Adrenal gland (tissue), 12 donors: ENCODE results near the gene PTGER3. TPM values are rescaled to one million over a fixed set of nuclear protein-coding genes. Genes with fewer than 3 reads are reported as not detected.

Experiments used
- DNase-seq, 7 donors: peaks; one replicate each; pipeline ENCODE4 v3.0.0-alpha.2; 2019 to 2020
- H3K27ac ChIP-seq, 5 donors: fragments of 200-600 bp; sonication (generic) in 4 of 5; 1 replicate in 3 of 5; 2 replicates in 2 of 5; pipeline versions ENCODE4 v1.5.1 to v1.8.0; 2016 to 2020; ENCODE audit warnings: mild to moderate bottlenecking in 1 of 5
- H3K27me3 ChIP-seq: fragments of 200-600 bp; 2 replicates; pipeline ENCODE4 v1.8.0; 2021
- H3K36me3 ChIP-seq, 2 donors: fragments of 200-600 bp; replicated peaks in 1 of 2; 1 replicate in 1 of 2; 2 replicates in 1 of 2; pipeline versions ENCODE4 v1.5.1 to v1.8.0; 2018 to 2022
- H3K4me1 ChIP-seq, 2 donors: fragments of 200-600 bp; replicated peaks in 1 of 2; 1 replicate in 1 of 2; 2 replicates in 1 of 2; pipeline versions ENCODE4 v1.5.1 to v1.8.0; 2018 to 2021
- H3K4me3 ChIP-seq, 4 donors: fragments of 200-600 bp; sonication (generic) in 3 of 4; one replicate each; pipeline ENCODE4 v1.5.1; 2016 to 2018
- H3K9me3 ChIP-seq, 3 donors: fragments of 200-600 bp; sonication (generic) in 1 of 3; replicated peaks in 1 of 3; 1 replicate in 2 of 3; 2 replicates in 1 of 3; pipeline versions ENCODE4 v1.5.1 to v1.8.0; 2016 to 2021
- POLR2A ChIP-seq, 2 donors: fragments of 450-650 bp; IDR thresholded peaks; one replicate each; pipeline ENCODE4 v1.6.1; 2017; ENCODE audit warnings: antibody characterized with exemption in 2 of 2, mild to moderate bottlenecking in 2 of 2, moderate library complexity in 1 of 2
- WGBS, 4 donors: extraction: QIAGEN DNeasy Blood & Tissue Kit in 2 of 4; methylation state at CpG; one replicate each; pipeline versions ENCODE4 v1.1.5 to v1.1.7; 2013 to 2017; 5-methylcytosine and 5-hydroxymethylcytosine counted together
- intact Hi-C, 2 donors: fragments of 100-400 bp; cut with DNase I; formaldehyde crosslinking; loops; one replicate each; pipeline versions ENCODE4 v1.14.1 to v1.15.0; 2022 to 2023
- polyA plus RNA-seq, 3 donors: library from polyadenylated mRNA; stranded (reverse); fragments of 200-250 nt in 2 of 3; fragments of 350-450 nt in 1 of 3; fragmentation: Illumina TruSeq in 1 of 3; extraction: RNeasy Lipid Tissue Mini Kit (QIAGEN cat#74804) in 1 of 3; gene quantifications; one replicate each; pipeline ENCODE4 v1.2.3, GENCODE V29; 2013 to 2014
- total RNA-seq, 9 donors: library from RNA; depleted of rRNA in 4 of 9; stranded (reverse); fragments of >200 nt in 4 of 9; fragments of 120-200 nt in 1 of 9; fragmentation: NEBNext Ultra II Directional in 1 of 9; extraction: Animal tissue kit (Norgen Biotek cat#: 25700) in 1 of 9; gene quantifications; one replicate each; pipeline versions ENCODE4 v1.1.0 to v1.2.4, GENCODE V29; 2013 to 2023
- TF ChIP-seq, protein P1 (sequence below), 6 experiments: fragments of 450-650 bp in 4 of 6; fragments of 200-600 bp in 2 of 6; sonication (generic) in 1 of 6; IDR thresholded peaks; 1 replicate in 5 of 6; 2 replicates in 1 of 6; pipeline versions ENCODE4 v1.5.1 to v1.8.0; 2016 to 2021; ENCODE audit warnings: antibody characterized with exemption in 6 of 6, mild to moderate bottlenecking in 2 of 6, moderate library complexity in 1 of 6
- donor health status: healthy with polysubstance abuse.
- donor health status: Bipolar disorder and iron deficiency.
- donor health status: DM: yes; HTN: yes; CAD: no.
- donor health status: DM: no; HTN: no; CAD: no.
- donor health status: DM: no; HTN: no; CAD: no.
- donor health status: DM: yes; HTN: yes; CAD: no.

PTGER3 gene
- total and polyA plus RNA-seq, 12 donors: 1.1 to 31.4 (median 10.6) TPM

DNA sequence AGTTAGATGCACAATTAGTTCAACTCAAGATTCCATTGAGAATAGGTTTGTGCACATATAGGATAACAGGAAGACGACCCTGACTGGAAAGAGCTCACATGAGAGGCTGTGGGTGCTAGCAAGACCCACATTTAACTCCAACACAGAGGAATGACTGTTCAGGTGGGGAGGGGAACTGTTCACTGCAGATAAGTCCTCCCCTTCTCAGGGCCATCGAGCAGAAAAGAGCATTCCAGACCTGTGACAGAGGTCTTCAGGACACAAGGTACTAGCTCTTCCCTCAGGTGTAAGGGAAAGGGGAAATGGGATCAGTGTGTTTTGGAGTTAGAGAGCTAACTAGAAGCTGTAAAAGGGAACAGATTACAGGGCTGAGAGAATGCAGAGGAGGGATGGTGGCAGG, 8.7 kb downstream of the PTGER3 start:
- no peak for TF ChIP-seq POLR2A (IDR thresholded peaks at IDR 0.05)
- TF ChIP-seq, protein P1, sequence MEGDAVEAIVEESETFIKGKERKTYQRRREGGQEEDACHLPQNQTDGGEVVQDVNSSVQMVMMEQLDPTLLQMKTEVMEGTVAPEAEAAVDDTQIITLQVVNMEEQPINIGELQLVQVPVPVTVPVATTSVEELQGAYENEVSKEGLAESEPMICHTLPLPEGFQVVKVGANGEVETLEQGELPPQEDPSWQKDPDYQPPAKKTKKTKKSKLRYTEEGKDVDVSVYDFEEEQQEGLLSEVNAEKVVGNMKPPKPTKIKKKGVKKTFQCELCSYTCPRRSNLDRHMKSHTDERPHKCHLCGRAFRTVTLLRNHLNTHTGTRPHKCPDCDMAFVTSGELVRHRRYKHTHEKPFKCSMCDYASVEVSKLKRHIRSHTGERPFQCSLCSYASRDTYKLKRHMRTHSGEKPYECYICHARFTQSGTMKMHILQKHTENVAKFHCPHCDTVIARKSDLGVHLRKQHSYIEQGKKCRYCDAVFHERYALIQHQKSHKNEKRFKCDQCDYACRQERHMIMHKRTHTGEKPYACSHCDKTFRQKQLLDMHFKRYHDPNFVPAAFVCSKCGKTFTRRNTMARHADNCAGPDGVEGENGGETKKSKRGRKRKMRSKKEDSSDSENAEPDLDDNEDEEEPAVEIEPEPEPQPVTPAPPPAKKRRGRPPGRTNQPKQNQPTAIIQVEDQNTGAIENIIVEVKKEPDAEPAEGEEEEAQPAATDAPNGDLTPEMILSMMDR (IDR thresholded peaks at IDR 0.05): no peak
- DNase-seq: no peak
- Histone ChIP-seq H3K4me3 (no peak overlapping the region), H3K9me3 (no peaks in the 10 kb centered on the region), H3K27me3 (no peaks in the 10 kb centered on the region), H3K27ac (no peak overlapping the region), H3K4me1 (no peaks in the 10 kb centered on the region), H3K36me3 (no peaks in the 10 kb centered on the region)
- intact Hi-C loops: no loop called here
- WGBS, 4 donors: 48 to 53% (median 50%) methylated on average over 2 of the region's 2 CpGs

DNA sequence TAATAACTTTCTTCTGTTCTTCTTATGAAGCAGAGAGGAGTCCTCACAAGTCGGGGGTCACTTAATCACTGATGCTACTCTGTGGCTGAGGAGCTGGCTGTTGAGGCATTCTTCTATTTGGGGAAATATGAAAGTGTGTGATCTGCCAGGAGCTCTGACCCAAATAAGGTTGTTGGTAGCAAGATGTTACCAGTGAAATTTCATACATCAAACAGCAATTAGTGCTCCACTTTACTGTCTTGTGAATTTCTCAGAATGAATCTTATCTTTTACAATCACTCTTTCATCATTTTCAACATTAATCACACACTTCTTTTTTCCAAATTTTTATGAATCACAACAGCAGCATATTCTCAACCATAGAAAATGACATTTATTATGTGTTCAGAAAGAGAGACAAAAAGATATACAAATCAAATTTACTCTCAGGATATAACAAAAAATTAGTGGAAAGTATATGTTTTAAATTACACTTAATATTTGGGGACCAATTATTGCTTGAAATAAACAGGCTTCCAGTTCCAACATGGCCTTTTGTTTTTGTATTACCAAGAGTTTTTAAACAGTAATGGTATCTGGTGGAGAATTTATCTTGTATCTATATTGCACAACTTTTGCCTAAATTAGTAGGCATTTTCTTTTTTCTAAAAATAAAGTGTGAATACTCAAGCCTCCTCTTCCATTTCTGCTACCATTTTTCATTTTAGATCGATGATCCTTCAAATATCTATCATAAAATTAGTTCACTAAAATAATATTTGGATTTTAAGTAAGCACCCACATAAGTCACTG, 9.6 kb downstream of the PTGER3 start:
- Histone ChIP-seq H3K4me3 (no peak overlapping the region), H3K36me3 (no peaks in the 10 kb centered on the region), H3K27me3 (no peaks in the 10 kb centered on the region), H3K27ac (no peak overlapping the region), H3K9me3 (no peaks in the 10 kb centered on the region), H3K4me1 (no peaks in the 10 kb centered on the region)
- intact Hi-C loops: no loop called here
- WGBS, 4 donors: 62 to 79% (median 74%) methylated on average over 2 of the region's 2 CpGs
- no peak for DNase-seq
- TF ChIP-seq, protein P1 (IDR thresholded peaks at IDR 0.05): no peak
- TF ChIP-seq POLR2A (IDR thresholded peaks at IDR 0.05): no peak

DNA sequence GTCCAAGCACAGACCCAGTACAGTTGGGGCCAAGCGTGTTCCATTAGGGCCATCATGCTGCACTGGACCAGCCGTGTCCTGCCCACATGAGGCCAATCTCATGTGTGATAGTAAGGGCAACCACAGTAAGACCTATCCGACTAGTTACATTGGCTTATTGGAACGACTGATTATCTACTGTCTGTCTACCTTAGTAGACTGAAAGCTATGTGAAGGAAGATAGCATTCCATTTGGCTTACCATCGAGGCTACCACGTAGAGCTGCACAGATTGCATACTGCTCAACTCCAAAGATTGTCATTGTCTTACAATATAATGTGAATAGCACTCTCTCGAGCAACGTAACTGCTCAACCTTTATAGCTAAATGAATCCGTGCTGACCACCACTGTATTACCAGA, 10.6 kb downstream of the PTGER3 start:
- no peak for DNase-seq
- Histone ChIP-seq H3K9me3 (no peaks in the 10 kb centered on the region), H3K27me3 (no peaks in the 10 kb centered on the region), H3K36me3 (no peaks in the 10 kb centered on the region), H3K4me3 (no peak overlapping the region), H3K27ac (no peak overlapping the region), H3K4me1 (no peaks in the 10 kb centered on the region)
- WGBS, 4 donors: 92 to 95% (median 93%) methylated on average over 9 of the region's 9 CpGs
- intact Hi-C loops: no loop called here
- TF ChIP-seq, protein P1 (IDR thresholded peaks at IDR 0.05): no peak
- TF ChIP-seq POLR2A (IDR thresholded peaks at IDR 0.05): no peak

- 91 to 100% (median 97%) methylated on average over 1 of the region's 1 CpG for WGBS, 4 donors
- H3K4me1 ChIP-seq: no peaks in the 10 kb centered on the region
- no peaks in the 10 kb centered on the region for H3K27me3 ChIP-seq
- intact Hi-C loops: no loop called here
- H3K9me3 ChIP-seq: no peaks in the 10 kb centered on the region
- H3K27ac ChIP-seq: no peak overlapping the region
- no peak for TF ChIP-seq POLR2A (IDR thresholded peaks at IDR 0.05)
- TF ChIP-seq, protein P1 (IDR thresholded peaks at IDR 0.05): no peak
- no peak overlapping the region for H3K4me3 ChIP-seq
- DNase-seq: no peak
- no peaks in the 10 kb centered on the region for H3K36me3 ChIP-seq
Measured at GRCh38 chr1:71033136-71033535, 14.5 kb downstream of the PTGER3 start.
